GM19395 (cell line): ENCODE results near the gene ZNF184.
"Not testable (repeated sequence)": the region's sequence is repeated elsewhere in the genome, so short reads cannot be mapped to it uniquely, and the experiment has no call there.

Experiments used
- ATAC-seq: cut with Tn5 transposase; IDR thresholded peaks from one replicate; pipeline ENCODE4 v1.9.1; 2021; ENCODE audit warnings: mild to moderate bottlenecking, moderate library complexity; ENCODE audit not compliant: unreplicated experiment

The ZNF184 gene

DNA sequence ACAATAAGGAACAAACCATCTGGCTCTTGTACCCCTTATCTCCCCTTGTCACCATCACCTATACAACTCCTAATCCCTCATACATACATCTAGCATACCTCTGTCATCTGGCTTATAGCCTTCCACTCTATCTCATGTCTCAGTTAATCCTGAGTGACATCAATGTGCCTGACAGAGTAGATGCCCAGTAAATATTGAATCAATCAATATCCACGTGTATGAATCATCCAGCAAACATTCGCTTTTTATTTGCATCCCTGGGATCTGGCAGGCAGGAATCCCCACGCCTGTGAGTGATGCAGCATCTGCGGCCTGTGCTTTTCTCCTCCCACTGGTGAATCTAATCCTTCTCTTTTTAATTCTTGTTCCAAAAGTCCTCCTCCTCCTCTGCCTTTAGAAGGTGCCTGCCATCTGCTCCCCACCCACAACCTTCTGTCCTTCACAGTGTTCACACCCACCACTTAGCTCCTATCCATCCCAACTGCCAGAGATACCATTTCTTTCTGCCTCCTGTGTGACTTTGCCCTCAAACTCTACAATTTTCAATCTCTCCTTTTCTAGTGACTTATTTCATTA is 46.8 kb downstream of the ZNF184 start:
- ATAC-seq = no peak

DNA sequence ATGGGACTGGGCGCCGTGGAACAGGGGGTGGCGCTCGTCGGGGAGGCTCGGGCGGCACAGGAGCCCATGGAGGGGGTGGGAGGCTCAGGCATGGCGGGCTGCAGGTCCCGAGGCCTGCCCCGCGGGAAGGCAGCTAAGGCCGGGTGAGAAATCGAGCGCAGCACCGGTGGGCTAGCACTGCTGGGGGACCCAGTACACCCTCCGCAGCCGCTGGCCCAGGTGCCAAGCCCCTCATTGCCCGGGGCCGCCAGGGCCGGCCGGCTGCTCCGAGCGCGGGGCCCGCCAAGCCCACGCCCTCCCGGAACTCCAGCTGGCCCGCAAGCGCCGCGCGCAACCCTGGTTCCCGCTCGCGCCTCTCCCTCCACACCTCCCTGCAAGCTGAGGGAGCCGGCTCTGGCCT is 48.1 kb downstream of the ZNF184 start:
- ATAC-seq = not testable (repeated sequence)

DNA sequence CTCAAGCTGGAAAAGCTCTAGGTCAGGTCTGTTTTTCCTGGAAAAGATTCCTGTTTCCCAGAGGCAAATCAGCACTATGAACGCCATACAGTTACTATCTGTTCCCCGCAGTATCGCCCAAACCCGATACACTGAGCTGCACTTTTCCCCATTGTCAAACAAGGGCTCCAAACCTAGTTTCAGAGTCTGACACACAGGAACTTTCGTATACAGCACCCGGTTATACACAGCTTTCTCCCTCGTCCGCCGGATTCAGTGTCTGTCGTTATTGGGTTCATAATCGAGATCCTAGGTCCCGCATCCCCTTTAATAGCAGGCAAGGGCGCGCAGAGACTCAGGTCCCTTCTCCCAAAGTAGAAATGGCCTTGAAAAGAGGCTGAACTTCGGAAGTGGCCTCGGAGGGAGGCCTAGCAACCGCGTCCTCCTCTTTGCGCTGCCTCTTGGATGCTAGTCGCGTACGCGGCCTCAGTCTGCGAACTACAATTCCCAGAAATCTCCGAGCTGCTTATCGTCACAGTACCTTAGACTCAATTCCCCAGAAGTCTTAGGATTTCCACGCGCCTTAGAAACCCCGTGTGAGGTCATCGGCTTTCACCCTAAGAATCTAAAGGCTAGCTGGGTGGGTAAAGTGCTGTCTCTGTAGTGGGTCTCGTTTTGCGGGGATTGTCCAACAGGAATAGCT is 50.1 kb downstream of the ZNF184 start:
- ATAC-seq = no peak

DNA sequence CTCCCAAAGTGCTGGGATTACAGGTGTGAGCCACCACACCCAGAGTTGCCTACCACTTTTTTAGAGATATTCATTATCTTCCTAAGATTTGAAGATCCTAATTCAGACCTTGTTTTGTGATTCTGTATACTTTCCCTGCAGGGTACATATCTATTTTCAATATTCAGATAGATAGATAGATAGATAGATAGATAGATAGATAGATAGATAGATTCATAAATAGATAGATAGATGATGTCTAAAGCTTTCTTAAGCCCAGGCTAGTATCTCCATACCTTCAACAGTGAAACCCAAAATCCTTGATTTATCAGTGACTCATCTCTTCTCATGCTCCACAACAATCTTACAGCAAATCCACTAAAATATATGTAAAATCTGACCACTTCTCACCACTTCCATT is 53.5 kb downstream of the ZNF184 start:
- ATAC-seq = no peak

DNA sequence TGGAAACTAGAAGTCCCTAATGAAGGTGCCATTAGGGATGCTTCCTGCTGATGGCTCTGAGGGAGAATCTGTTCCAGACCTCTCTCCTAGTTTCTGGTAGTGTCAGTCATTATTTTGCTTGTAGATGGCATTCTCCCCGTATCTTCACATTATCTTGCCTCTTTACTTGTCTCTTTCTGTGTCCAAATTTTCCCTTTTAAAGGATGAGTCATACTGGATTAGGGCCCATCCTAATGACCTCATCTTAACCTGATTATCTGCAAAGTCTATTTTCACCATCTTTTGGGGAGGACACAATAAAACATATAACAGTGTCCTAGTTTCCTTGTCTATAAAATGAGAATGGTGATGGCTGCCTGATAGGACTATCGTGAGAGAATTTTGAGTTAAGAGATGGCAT is 57.0 kb downstream of the ZNF184 start:
- no peak for ATAC-seq

GRCh38 chr6:27414996-27415395 is 57.9 kb downstream of the ZNF184 start:
- ATAC-seq = no peak

DNA sequence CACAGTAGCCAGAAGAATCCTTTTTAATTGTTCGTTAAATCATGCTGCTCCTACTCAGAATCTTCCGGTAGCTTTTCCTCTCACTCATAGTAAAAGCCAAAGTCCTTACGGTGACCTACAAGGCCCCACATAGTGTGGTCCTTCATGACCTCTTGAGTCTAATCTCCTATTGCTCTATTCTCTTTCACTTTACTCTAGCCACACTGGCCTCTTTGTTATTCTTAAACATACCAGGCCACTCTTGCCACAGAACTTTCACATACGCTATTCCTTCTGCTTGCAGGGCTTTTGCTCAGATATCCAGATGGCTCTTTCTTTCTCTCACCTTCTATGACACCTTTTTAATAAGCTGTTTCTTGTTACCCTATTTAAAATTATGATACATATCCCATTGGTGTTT is 58.6 kb downstream of the ZNF184 start:
- no peak for ATAC-seq

GRCh38 chr6:27407153-27407814 is 65.6 kb downstream of the ZNF184 start:
- ATAC-seq = no peak

DNA sequence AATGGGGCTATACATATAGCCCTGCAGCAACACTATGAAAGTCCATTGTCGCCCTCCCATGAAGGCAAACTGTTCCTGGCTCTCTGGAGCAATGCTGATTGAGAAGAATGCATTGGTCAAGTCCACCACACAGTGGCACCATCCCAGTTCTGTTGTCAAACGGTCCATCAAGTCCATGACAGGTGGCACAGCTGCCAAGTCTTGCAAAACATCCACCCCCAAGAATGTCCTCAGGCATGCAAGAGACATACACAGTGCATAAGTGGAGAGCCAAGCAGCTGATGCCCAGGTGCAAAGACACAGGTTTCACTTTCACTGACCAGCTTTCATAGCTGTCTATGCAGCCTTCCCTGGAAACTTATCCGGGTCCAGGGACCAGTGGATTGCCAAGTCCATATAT is 66.8 kb downstream of the ZNF184 start:
- ATAC-seq = no peak

DNA sequence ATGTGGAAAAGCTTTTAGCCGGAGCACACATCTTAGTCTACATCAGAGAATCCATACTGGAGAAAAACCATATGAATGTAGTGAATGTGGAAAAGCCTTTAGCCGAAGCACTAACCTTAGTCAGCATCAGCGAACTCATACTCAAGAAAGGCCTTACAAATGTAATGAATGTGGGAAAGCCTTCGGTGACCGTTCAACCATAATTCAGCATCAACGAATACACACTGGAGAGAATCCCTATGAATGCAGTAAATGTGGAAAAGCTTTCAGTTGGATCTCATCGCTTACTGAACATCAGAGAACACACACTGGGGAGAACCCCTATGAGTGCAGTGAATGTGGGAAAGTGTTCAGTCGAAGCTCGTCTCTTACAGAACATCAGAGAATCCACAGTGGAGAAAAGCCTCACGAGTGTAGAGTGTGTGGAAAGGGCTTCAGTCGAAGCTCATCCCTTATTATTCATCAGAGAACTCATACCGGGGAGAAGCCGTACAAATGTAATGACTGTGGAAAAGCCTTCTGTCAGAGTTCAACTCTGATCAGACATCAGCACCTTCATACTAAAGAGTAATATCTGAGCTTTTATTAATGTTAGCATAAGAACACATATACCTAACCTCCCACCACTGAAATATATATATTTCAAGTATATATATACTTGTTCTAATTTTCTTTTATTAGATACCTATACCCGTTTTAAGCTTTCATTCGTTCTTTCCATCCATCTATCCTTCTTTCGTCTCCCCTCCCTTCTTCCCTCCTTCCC is 71.8 kb downstream of the ZNF184 start:
- no peak for ATAC-seq
